Astrocyte (in vitro differentiated cells and primary cell): ENCODE data around the gene ATXN1.

Experiments used
- CTCF ChIP-seq: IDR thresholded peaks from 2 replicates; pipeline ENCODE4 v1.5.1; 2011; ENCODE audit warnings: low read depth, mild to moderate bottlenecking, inconsistent platforms, low read length, moderate library complexity; ENCODE audit not compliant: insufficient read depth
- EZH2 ChIP-seq: IDR thresholded peaks from 2 replicates; pipeline ENCODE4 v1.6.1; 2012; ENCODE audit warnings: mild to moderate bottlenecking, low read length, inconsistent platforms; ENCODE audit not compliant: insufficient read depth

- TF ChIP-seq CTCF = no peak
- TF ChIP-seq EZH2 = no peak
Observed at GRCh38 chr6:16600701-16601100, 160.6 kb downstream of the ATXN1 start.
